Neuronal stem cell (in vitro differentiated cells): ENCODE results near the gene ARHGAP32.

Experiments
- DNase-seq: peaks from one replicate; pipeline ENCODE4 v3.0.0-alpha.2; 2013; ENCODE audit warnings: low spot score
- H2AFZ ChIP-seq: one replicate; pipeline ENCODE4 v1.6.1; 2013; ENCODE audit warnings: mild to moderate bottlenecking, low read length, inconsistent platforms
- H2AK5ac ChIP-seq: 2 replicates; pipeline ENCODE4 v1.6.1; 2013; ENCODE audit warnings: low read depth, mild to moderate bottlenecking, inconsistent platforms, low read length, moderate library complexity, mixed read lengths
- H2BK120ac ChIP-seq: 2 replicates; pipeline ENCODE4 v1.6.1; 2013; ENCODE audit warnings: low read depth, mild to moderate bottlenecking, inconsistent platforms, low read length, moderate library complexity, mixed read lengths
- H2BK12ac ChIP-seq: one replicate; pipeline ENCODE4 v1.6.1; 2013; ENCODE audit warnings: low read length, inconsistent platforms
- H2BK15ac ChIP-seq: 2 replicates; pipeline ENCODE4 v1.6.1; 2013; ENCODE audit warnings: mild to moderate bottlenecking, low read length, inconsistent platforms, mixed read lengths
- H2BK5ac ChIP-seq: one replicate; pipeline ENCODE4 v1.6.1; 2013; ENCODE audit warnings: inconsistent platforms, mild to moderate bottlenecking, low read length, moderate library complexity
- H3K14ac ChIP-seq: one replicate; pipeline ENCODE4 v1.6.1; 2013; ENCODE audit warnings: low read length, inconsistent platforms
- H3K18ac ChIP-seq: 2 replicates; pipeline ENCODE4 v1.6.1; 2013; ENCODE audit warnings: low read length, inconsistent platforms
- H3K23ac ChIP-seq: 2 replicates; pipeline ENCODE4 v1.6.1; 2013; ENCODE audit warnings: low read depth, mild to moderate bottlenecking, mixed read lengths, low read length, inconsistent platforms; ENCODE audit not compliant: poor library complexity
- H3K27ac ChIP-seq: replicated peaks from 3 replicates; pipeline ENCODE4 v1.5.1; 2013; ENCODE audit warnings: low read length, inconsistent platforms
- H3K27me3 ChIP-seq, 3 experiments: 2 replicates each; pipeline ENCODE4 v1.6.1; 2013; ENCODE audit warnings: low read length in 3 of 3, mild to moderate bottlenecking in 2 of 3, inconsistent platforms in 1 of 3, low read depth in 1 of 3, mixed read lengths in 1 of 3, moderate library complexity in 1 of 3; ENCODE audit not compliant: control insufficient read depth in 3 of 3, insufficient read depth in 3 of 3
- H3K36me3 ChIP-seq, 2 donors: replicated peaks in 1 of 2; 2 replicates each; pipeline ENCODE4 v1.6.1; 2013; ENCODE audit warnings: low read length in 2 of 2; ENCODE audit not compliant: control insufficient read depth in 2 of 2, insufficient read depth in 2 of 2
- H3K4ac ChIP-seq: 2 replicates; pipeline ENCODE4 v1.6.1; 2013; ENCODE audit warnings: inconsistent platforms, mild to moderate bottlenecking, low read length, moderate library complexity
- H3K4me1 ChIP-seq, 2 donors: 1 replicate in 1 of 2; 2 replicates in 1 of 2; pipeline ENCODE4 v1.6.1; 2013; ENCODE audit warnings: low read length in 2 of 2, low read depth in 1 of 2; ENCODE audit not compliant: control insufficient read depth in 2 of 2, insufficient read depth in 1 of 2
- H3K4me2 ChIP-seq: one replicate; pipeline ENCODE4 v1.6.1; 2013; ENCODE audit warnings: mild to moderate bottlenecking, low read length, inconsistent platforms; ENCODE audit not compliant: insufficient read depth, poor library complexity, severe bottlenecking
- H3K4me3 ChIP-seq, 2 donors: 2 replicates each; pipeline ENCODE4 v1.5.1; 2013; ENCODE audit warnings: low read length in 2 of 2, mild to moderate bottlenecking in 2 of 2, inconsistent platforms in 1 of 2, moderate library complexity in 1 of 2
- H3K79me1 ChIP-seq: one replicate; pipeline ENCODE4 v1.6.1; 2013; ENCODE audit warnings: low read depth, mild to moderate bottlenecking, inconsistent platforms, low read length, moderate library complexity
- H3K9ac ChIP-seq: one replicate; pipeline ENCODE4 v1.6.1; 2013; ENCODE audit warnings: mild to moderate bottlenecking, low read depth, low read length, inconsistent platforms; ENCODE audit not compliant: poor library complexity
- H3K9me3 ChIP-seq, 2 donors: replicated peaks in 1 of 2; 2 replicates each; pipeline versions ENCODE3 to v1.6.1; 2013; ENCODE audit warnings: low read length in 2 of 2, mild to moderate bottlenecking in 2 of 2, inconsistent platforms in 1 of 2, low read depth in 1 of 2, mixed read lengths in 1 of 2, moderate library complexity in 1 of 2; ENCODE audit not compliant: control insufficient read depth in 2 of 2, insufficient read depth in 1 of 2
- H4K8ac ChIP-seq: one replicate; pipeline ENCODE4 v1.6.1; 2013; ENCODE audit warnings: low read depth, mild to moderate bottlenecking, inconsistent platforms, low read length, moderate library complexity
- H4K91ac ChIP-seq: one replicate; pipeline ENCODE4 v1.6.1; 2013; ENCODE audit warnings: low read length, low read depth, mild to moderate bottlenecking, inconsistent platforms; ENCODE audit not compliant: poor library complexity
- WGBS, 2 donors: extraction: QIAGEN DNeasy Blood & Tissue Kit; methylation state at CpG; one replicate each; pipeline ENCODE4 v1.1.7; 2013; ENCODE audit warnings: missing lambda C conversion rate in 2 of 2, mixed read lengths in 1 of 2; ENCODE audit not compliant: insufficient read length in 2 of 2, insufficient replicate concordance in 1 of 2; ENCODE audit errors: extremely low coverage in 2 of 2; 5-methylcytosine and 5-hydroxymethylcytosine counted together

The ARHGAP32 gene

DNA sequence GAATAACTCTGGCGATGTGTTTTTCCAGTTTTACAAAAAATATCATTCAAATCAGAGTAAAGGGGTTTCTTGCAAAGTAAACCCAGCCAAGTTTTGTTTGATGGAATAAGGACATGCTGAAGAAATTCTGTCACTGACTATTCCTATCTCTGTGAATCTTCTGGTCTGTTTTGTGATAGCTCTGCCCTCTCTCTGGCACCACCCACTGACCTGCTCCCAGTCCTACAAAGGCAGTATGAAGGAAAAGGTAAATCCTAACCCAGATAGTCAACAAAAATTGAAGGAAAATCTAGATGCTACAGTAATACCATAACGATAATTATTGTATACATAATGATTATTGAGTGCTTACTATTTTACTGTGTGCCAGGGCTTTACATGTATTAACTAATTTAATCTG is 173.1 kb downstream of the ARHGAP32 start:
- Histone ChIP-seq H3K79me1 (no peaks in the 10 kb centered on the region), H2BK120ac (no peak overlapping the region), H4K91ac (no peak overlapping the region), H3K27me3 (no peaks in the 10 kb centered on the region), H3K4me2 (no peak overlapping the region), H3K4ac (no peak overlapping the region), H4K8ac (no peak overlapping the region), H3K36me3 (no peaks in the 10 kb centered on the region), H3K27ac (no peak overlapping the region), H3K4me3 (no peak overlapping the region), H3K23ac (no peak overlapping the region), H2BK12ac (no peak overlapping the region), H3K9ac (no peak overlapping the region), H2AFZ (no peak overlapping the region), H2BK5ac (no peak overlapping the region), H3K4me1 (no peaks in the 10 kb centered on the region), H3K9me3 (no peaks in the 10 kb centered on the region), H2AK5ac (no peak overlapping the region), H2BK15ac (no peak overlapping the region), H3K18ac (no peak overlapping the region), H3K14ac (no peak overlapping the region)
- WGBS, 2 donors = no CpG with 5 or more reads among the region's 2 CpGs
- DNase-seq = no peak

DNA sequence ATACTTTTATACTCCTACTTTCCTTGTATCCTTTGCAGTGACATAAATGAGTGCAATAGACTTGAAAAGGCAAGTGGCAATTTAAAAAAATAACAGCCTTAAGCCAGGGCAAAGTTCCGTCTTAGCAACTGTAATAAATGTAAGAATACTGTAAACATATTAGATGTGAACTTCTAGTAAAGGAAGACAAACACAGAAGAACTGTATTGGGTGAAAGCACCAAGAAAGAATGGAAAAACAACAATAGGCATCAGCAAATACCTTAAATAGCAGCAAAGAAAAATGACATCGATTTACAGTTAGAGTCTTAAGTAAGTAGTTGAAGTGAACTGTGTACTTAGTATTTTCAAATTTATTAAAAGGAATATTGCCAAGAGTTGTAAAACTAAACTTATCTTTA is 174.0 kb downstream of the ARHGAP32 start:
- no peak overlapping the region for H2BK15ac ChIP-seq
- no peak overlapping the region for H3K14ac ChIP-seq
- H3K79me1 ChIP-seq = no peaks in the 10 kb centered on the region
- H2AK5ac ChIP-seq = no peak overlapping the region
- H3K18ac ChIP-seq = no peak overlapping the region
- H4K91ac ChIP-seq = no peak overlapping the region
- H3K9me3 ChIP-seq = no peaks in the 10 kb centered on the region
- no peak overlapping the region for H3K9ac ChIP-seq
- no peak overlapping the region for H3K27ac ChIP-seq
- H3K4me1 ChIP-seq = no peaks in the 10 kb centered on the region
- no peak overlapping the region for H4K8ac ChIP-seq
- H3K4me3 ChIP-seq = no peak overlapping the region
- H2AFZ ChIP-seq = no peak overlapping the region
- H3K23ac ChIP-seq = no peak overlapping the region
- DNase-seq = no peak
- no peak overlapping the region for H2BK5ac ChIP-seq
- H2BK12ac ChIP-seq = no peak overlapping the region
- no peak overlapping the region for H3K4me2 ChIP-seq
- WGBS, 2 donors = no CpG with 5 or more reads among the region's 2 CpGs
- H2BK120ac ChIP-seq = no peak overlapping the region
- no peak overlapping the region for H3K4ac ChIP-seq
- H3K36me3 ChIP-seq = no peaks in the 10 kb centered on the region
- no peaks in the 10 kb centered on the region for H3K27me3 ChIP-seq

DNA sequence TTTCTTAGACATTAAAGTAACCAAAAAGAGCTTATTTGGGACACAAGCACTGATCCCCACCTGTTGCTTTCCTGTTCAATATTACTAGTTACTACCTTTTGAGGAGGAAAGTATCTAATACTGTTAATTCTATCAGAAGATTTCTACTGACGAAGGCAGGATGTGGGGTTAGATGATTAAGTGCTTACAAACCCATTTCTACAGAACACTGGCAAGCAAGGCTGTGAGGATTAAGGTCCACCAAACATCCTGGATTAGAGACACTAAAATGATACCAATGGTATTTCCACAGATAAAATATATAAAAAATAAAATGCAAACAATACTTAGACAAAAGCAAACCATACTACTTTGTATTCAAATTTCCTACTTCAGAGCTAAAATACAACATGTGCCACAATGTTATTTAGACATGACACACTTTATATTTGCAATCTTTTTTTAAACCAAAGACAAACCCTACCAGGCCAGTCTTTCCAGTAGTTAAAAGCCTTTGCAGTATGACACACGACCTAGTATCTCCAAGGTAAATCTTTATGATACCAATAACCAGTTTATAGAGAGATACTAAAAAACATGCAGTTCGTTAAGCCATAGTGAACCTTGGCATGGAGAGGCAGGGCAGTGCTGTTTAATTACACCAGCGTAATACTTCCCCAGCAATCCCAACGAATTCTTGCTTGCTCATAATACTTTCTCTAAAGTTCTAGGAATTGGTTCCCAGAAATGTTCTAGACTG is 178.2 kb downstream of the ARHGAP32 start:
- no peak overlapping the region for H2BK120ac ChIP-seq
- no peaks in the 10 kb centered on the region for H3K36me3 ChIP-seq
- no peak overlapping the region for H3K14ac ChIP-seq
- H3K4me1 ChIP-seq = no peaks in the 10 kb centered on the region
- H3K4me2 ChIP-seq = no peak overlapping the region
- H3K4ac ChIP-seq = no peak overlapping the region
- H2BK12ac ChIP-seq = no peak overlapping the region
- H2BK15ac ChIP-seq = no peak overlapping the region
- no peak overlapping the region for H4K91ac ChIP-seq
- WGBS, 2 donors = no CpG with 5 or more reads among the region's 5 CpGs
- H4K8ac ChIP-seq = no peak overlapping the region
- H2AFZ ChIP-seq = no peak overlapping the region
- H3K23ac ChIP-seq = no peak overlapping the region
- H3K4me3 ChIP-seq = no peak overlapping the region
- no peak overlapping the region for H2BK5ac ChIP-seq
- H3K9ac ChIP-seq = no peak overlapping the region
- H2AK5ac ChIP-seq = no peak overlapping the region
- DNase-seq = no peak
- H3K27me3 ChIP-seq = no peaks in the 10 kb centered on the region
- no peaks in the 10 kb centered on the region for H3K9me3 ChIP-seq
- H3K79me1 ChIP-seq = no peaks in the 10 kb centered on the region
- H3K27ac ChIP-seq = no peak overlapping the region
- no peak overlapping the region for H3K18ac ChIP-seq

DNA sequence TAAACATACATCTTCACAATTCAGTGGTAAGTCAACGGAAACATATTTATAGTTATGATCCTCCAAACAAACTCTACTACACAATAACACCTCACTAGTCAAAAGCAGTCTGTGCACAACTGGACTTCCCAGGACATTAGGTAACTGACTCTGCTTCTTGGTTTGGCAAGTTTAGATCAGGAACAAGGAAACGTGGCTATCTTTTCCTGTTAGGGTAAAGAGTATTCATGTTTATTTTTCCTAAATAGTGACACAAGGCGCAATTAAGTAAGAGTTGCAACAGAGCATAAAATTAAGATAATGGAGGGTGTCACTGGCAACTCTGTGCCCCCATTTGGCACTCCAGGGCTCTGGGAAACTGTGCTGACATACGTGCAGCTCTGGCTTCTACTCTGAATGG is 179.2 kb downstream of the ARHGAP32 start:
- H3K9me3 ChIP-seq = no peaks in the 10 kb centered on the region
- no peak overlapping the region for H2BK12ac ChIP-seq
- no peak for DNase-seq
- no peaks in the 10 kb centered on the region for H3K36me3 ChIP-seq
- H3K9ac ChIP-seq = no peak overlapping the region
- H3K4me1 ChIP-seq = no peaks in the 10 kb centered on the region
- no peak overlapping the region for H2BK15ac ChIP-seq
- H3K79me1 ChIP-seq = no peaks in the 10 kb centered on the region
- no peak overlapping the region for H2BK120ac ChIP-seq
- H3K23ac ChIP-seq = no peak overlapping the region
- H2AFZ ChIP-seq = no peak overlapping the region
- no peak overlapping the region for H3K18ac ChIP-seq
- H3K27ac ChIP-seq = no peak overlapping the region
- no peak overlapping the region for H3K4me2 ChIP-seq
- no peaks in the 10 kb centered on the region for H3K27me3 ChIP-seq
- no CpG with 5 or more reads among the region's 4 CpGs for WGBS, 2 donors
- no peak overlapping the region for H4K8ac ChIP-seq
- H3K4me3 ChIP-seq = no peak overlapping the region
- H2BK5ac ChIP-seq = no peak overlapping the region
- no peak overlapping the region for H4K91ac ChIP-seq
- H3K14ac ChIP-seq = no peak overlapping the region
- H2AK5ac ChIP-seq = no peak overlapping the region
- H3K4ac ChIP-seq = no peak overlapping the region
